HG03103 (cell line): ENCODE results near the gene CCDC57.
A peak's percentile ranks its signal among the peaks of the same experiment; 100 is the strongest.

ENCODE experiments used
- ATAC-seq: cut with Tn5 transposase; IDR thresholded peaks from one replicate; pipeline ENCODE4 v1.9.1; 2021; ENCODE audit warnings: low read depth; ENCODE audit not compliant: unreplicated experiment

Gene CCDC57

DNA sequence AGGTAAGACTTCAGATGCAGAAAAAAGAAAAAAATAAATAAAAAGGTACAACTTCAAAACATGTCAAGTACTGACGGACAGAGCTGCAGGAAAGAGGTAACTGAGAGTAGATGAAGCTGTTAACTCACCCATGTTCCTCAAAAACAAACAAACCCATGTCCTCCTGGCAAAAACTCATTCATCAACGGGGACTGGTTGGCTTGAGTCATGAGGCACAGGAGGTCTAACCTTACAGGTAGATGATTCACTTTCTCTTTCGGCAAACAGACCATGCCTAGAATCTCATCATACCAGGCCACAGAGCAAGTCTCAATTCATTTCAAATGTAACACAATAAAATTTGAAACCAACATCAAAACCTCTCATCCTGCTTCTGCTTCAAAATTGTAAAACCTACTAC, 102.3 kb downstream of the CCDC57 start:
- ATAC-seq: no peak

DNA sequence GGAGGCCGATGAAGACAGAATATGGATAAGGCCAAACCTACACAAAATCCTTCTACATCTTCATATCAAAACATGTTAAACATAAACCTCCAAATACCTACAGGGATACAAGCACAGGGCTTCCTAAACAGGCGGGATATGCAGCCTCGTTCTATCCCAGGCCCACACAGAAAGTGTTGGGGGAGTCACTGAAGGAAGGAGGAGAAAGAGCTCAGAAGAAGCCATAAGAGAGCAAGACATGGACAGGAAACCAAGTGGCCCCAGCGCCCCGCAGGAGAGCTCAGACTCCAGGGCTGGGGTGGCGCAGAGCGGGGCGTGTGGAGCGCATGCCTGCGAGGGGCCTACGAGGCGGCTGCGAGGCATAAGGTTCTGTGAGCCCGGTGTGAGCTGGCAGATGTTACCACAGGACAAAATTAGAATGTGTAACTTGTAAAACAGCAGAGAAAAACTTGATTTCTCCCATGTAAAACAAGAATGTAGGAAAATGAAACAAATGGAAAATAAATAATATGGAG, 103.6 kb downstream of the CCDC57 start:
- ATAC-seq: no peak

DNA sequence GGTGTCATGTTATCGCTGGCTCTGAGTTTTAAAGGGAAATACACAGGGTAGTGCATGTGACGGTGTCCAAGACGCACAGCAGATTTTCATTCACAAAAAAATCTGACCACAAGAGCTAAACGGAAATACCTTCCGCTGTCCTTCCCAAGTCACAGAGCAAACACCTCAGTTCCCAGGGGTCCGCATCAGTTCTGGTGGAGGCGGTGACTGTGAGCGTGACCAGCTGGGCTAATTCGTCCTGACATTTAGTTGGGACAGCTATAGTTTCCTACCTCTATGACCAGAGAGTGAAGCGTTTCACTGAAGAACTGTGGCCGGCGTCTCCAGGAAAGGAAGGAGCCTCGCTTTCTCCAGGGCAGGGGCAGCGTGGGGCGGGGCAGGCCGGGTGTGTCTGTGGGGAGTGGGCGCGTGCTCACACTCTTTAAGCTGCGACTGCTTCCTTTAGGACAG, 104.1 kb downstream of the CCDC57 start:
- no peak for ATAC-seq

DNA sequence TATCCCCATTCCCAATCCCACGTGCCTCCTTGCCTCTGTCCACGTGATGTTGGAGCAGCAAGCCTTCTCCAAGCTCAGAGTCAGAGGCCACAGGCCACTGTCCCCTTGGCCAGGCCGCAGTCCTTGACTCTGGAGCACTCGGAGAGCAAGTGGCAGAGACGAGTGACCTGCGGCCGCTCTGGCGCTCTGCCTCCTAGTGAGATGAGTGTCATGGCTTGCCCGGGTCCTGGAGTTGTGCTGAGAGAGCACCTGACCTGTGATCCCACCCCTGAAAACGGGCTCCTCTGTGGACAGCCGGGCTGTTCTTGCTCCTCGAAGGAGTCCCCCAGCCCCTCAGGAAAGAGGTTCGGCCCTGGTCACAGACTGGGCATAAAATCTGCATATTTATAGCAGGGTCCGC, 104.6 kb downstream of the CCDC57 start:
- no peak for ATAC-seq

DNA sequence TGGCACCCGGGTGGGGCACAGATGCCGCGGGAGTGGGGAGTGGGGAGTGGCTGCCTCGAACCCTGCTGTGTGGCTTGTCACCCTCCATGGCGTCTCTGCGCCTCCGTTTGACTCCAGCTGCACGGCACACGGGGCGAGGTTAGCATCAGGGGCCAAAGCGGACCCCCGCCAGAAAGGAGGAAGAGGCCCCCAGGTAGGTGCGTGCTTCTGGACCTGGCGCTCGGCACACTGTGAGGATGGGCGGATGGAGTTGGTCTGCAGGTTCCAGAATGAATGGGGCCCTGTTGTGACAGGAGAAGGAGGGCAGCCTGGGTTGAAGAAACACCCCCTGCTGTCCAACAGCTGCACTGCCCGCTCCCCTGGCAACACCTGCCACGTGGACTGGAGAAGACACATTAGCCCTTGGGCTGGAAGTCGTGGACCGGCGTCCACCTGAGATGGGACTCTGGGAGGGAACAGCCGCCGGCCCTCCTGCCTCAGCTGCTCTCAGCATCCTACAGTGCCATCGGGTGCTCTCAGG, 105.2 kb downstream of the CCDC57 start:
- no peak for ATAC-seq

DNA sequence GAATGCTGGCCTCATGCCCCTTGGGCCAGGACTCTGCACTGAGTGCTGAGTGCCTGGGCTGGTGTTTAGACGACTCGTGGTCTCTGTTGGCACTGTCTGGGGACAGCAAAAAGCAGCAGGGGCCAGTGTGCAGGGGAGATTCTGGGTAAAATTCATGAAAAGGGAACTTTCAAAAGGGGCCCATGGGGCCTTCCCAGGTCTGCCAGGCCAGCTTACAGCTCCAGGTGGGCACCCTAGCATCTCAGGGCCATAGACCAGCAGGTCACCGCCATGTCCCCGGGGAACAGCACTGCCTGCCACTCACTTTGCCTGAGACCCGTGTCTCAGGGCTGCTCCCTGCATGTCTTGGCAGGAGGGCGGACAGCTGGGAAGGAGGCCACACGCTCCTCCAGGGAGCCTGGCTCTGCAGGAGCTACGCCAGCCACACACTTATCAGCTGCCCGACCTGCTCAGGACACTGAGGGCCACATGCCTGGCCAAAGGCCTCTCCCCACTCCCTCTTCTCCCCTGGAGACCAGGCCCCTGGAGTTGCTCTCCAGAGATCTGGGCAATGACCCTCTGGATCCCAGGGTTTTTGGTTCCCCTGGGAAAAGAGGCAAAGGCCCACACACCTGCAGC, 105.8 kb downstream of the CCDC57 start:
- ATAC-seq: no peak

DNA sequence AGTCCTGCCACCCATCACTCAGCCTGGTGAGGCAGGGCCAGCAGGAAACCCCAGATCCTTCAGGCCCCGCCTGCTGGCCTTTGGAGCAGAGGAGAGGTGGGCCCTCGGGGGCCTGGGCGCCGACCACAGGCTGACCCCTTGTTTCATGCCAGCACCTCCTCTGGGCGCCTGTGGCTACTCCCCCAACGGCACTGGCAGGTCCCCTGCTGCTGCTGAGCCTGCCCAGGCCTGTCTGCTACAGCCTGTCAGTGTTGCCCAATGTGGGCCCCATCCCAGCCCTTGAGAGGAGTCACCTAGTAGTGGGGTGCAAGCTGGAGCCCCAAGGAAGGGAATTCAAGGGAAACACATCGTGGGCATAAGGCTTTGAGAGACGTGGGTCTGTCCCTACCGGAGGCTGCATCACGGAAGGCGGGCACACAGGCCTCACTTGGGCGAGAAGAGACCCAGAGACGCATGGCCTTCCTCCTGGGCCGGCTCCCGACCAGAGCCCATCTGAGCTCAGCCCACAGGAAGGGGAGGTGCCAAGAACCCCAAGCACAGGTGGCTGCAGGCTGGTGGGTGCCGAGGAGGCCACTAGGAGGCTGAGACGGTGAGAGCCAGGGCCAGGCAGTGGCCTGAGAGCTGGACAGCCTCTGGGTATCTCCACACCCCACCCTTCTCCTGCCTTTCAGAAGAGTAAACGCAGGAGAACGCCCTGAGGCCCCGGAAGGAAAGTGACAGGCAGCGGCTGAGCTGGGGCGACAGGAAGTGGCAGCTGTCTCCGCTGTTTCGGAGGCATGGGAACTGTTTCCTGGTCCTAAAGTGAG, 106.6 kb downstream of the CCDC57 start:
- peak; percentile 70 for ATAC-seq

DNA sequence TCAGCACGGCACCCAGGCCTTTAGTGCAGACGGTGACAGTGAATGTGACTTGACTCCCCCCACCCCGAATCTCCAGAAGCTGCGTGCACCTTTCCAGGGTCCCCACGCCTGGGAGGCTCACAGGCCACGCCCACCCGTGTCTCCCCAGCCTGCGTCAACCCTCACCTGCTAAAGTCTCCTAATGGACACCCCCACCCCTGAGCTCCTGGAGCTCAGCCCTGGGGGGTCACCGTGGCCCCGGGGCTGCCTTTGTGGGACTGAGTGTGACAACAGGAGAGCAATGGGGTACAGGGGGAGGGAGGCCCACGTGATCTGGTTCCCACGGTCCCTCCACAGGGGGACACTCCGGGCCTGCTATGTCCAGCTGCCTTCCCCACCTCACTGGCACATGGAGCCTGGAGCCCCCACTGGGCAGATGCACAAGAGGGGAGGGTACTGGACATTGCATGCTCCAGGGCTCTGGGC, 107.2 kb downstream of the CCDC57 start:
- ATAC-seq: no peak

DNA sequence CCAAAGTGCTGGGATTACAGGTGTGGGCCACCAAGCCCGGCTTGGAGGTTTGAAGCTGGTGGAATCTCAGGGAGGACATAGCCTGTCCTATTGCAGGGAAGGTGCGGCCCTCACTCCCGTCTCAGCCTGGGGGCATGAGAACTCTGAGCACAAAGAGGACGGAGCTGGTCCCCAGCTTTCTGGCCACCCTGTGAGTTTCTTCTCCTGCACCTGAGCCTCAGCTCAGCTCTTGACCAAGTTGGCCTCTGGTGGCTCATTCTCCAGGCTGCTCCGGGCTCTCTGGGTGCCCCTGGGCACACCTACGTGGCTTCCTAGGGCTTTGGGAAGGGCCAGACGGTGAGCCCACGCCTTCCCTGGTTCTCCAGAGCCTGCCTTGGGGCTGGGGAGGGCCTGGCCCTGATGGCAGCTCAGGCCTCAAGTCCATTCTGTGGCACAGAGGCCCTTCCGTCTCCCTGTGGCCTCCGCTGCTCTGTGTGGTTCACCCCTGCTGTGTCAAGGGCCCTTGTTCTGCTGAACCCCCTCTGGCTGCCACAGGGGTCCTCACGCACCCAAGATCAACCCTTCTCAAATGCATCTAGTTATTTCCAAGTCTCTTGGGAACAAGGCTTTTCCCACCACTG, 107.7 kb downstream of the CCDC57 start:
- ATAC-seq: no peak

DNA sequence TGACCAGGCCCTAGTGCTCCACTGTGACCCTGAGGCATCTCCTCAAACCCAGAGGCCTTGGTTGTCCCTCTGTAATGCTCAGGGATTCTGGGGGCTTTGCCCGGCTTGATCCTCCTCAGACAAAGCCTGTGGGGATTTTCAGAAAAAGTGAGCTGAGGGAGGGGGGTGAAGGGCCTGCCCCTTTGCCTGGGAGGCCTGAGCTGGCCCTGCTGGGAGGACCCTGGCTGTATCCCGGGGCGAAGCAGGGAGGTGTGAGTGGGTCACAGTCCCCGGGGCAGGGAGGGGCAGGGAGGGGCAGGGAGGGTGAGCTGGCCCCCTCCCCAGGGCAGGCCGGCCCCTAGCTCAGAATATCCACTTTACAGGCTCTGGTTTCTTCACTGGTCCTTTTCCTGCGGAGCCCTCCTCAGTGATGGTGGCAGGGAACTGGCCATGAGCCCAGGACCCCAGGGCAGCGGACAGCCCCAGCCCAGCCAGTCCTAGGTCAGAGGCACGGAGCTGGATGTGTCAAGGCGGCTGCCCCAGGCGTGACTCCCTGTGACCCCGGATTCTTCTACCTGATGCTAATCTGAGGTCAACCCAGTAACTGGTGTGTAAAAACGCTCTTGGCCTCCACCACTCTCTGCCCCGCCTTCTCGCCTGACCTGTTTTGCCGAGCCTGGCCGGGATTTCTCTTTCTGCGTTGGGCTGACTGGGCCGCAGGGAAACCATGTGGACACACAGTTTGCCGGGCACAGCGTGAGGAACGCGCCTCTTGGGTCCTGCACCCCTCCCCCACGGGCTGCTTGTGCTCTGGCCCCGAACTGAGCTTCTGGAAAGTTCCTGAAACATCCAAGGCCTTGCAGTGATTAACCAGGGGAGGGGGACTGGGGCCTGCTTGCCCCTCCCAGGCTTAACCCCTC, 108.8 kb downstream of the CCDC57 start:
- ATAC-seq: no peak

DNA sequence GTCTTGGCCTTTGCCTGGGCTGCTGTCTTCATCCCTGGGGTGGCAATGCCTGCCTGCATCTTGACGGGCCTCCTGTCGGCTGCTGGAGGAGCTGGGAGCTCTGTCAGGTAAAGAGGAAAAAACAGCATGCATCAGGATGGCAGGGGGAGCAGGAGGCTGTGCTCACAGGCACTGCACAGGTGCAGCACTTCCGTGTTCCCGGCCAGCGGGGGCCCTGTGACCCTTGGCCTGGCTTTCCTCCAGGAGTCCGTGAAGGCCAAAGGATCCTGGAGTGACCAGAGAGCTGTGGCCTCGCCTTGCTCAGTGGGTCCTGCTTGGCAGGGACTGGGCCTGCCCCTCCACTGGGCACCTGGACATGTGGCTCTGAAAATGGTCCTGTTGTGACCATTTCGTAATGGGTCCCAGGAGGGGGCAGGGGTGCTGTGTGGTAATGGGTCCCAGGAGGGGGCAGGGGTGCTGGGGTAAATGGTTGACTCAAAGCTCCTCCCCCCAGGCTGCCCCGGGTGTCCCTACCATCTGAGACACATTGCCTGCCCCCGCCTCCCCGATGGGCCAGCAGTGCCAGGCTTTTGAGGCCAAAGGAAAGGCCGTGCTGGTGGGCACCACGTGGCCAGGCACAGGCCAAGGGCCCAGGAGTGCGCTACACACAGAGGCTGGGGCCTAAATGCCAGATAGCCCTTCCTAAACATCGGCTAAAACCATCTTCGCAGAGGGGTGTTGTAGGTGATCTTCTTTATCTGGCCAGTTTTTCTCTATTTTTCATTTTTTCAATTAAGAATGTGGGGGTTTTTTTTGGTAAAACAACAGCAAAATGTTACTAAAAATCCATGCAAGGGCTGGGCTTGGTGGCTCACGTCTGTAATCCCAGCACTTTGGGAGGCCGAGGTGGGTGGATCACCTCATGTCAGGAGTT, 110.6 kb downstream of the CCDC57 start:
- ATAC-seq: no peak

DNA sequence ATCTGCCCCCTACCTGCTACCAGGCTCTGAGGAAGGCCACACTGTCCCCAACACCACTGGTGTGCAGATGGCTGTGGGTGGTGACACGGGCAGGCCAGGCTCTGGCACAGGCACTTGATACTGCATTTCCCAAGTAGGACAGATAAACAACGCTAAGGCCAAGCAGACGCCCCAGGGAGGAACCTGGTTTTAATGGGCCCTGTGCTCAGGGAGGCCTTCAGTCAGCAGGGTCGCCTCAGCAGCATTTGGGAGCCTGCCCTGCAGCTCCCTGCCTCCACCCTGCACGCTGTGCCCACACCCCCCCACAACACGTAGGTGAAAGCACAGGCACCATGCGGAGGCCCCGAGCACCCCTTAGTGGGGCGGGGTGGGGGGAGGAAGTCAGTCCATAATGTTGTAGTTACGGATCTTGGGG, 111.3 kb downstream of the CCDC57 start:
- ATAC-seq: no peak

DNA sequence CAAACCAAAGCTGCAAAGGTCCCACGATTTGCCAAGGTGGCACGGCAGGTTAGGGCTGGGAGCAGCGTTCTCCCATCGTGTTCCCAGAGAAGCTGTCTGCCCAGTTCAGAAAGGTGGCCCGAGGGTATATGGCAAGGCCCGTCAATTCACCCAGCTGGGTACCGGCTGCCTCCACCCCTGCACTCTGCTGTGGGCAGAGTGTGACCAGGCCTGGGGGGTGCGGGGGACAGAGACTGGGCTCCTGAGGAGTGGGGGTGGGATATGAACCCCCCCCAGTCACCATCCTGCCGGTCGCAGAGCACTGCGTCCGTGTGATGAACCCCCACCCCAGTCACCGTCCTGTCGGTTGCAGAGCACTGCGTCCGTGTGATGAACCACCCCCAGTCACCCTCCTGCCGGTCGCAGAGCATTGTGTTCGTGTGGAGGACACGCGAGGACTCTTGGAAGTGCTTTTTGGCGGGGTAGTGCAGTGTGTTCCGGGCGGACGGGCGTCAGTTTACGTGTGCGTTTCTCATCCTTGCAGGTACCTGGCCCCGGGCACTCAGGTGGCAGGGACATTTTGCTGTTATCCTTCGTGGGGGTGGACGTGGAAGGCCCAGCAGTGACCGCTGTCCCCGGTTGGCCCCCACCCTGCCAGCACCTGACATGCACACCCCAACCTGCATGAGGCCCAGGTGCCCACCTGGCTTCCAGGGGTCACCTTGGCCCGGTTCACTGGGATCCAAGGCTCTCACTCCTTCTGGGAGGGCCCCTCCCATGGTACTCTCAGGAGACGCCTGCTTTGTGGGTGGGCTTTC, 111.9 kb downstream of the CCDC57 start:
- no peak for ATAC-seq

DNA sequence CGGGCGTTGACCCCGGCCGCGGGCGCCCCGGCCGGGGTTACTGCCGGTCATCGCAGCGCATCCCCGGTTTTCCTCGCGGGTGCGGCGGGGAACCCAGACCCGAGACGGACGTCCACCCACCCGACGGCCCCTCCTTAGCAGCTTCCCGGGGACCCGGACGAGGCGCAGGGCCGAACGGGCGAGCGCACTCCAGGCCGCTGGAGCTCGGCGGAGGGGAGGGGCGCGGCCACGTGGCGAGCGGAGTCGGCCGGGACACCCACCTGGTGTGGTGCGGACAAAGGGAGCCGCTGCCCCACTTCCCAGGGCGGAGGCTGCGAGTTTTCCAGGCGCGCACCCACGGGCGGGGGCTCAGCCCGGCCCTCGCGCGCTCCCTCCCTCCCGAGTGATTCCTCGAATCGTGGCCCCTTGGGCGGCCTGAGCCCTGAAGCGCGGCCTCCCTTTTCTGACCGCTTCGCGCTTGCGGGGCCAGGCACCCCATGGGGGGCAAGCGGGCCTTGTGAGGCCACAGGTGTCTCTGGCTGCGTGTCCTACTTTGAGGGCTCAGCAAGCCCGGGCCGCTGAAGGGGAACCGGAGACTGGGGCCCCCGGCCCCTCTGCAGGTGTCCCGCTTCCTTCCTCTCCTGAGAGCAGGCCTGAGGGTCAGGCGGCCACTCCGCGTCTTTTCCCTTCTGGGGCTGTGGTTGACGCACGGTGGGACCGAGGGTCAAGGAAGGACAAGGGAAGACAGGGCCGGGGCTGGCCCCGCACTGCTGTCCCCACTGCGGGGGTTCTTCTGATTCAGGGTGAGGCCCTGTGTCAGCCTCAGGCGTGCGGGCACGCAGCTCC, 113.5 kb downstream of the CCDC57 start:
- peak; percentile 20 for ATAC-seq

DNA sequence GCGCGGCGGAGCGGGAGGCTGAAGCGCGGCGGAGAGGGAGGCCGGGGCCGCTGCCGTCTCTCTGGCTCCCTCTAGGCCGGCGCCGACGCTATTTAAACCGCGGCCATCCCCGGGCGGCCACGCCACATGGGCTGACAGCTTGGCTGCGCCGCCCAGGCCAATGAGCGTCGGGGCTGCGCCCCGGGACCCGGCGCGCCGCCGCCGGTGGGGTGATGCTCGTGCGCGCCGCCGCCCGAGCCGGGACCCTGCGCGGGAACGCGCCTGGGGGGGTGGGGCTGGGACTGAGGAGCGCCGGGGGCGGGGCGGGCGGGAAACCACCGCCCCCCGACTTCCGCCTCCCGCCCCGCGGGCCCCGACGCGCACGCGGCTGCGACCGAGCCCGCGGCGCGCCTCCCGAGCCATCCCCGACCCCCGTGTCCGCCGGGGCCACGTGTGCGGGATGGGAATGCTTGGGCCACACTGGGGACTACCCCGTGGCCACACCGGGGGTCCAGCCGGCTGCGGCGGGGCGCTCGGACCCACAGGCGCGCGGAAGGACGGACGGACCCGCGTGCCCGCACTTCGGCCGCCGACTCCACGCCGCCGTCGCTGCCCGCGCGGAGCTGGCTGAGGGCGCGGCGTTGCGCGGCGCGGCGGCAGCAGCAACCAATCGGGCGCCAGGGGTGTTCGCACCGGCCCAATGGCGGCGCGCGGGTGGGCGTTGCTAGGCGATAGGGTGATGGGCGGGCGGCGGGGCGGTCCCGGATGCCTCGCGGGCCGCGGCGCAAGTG, 114.3 kb downstream of the CCDC57 start, which contains the start of gene FASN:
TSS of gene FASN (minus strand) at position 68 of the 770 bp plus-strand sequence. CDS start 1,791 bp downstream, outside the sequence.
- ATAC-seq: peak; percentile 56

DNA sequence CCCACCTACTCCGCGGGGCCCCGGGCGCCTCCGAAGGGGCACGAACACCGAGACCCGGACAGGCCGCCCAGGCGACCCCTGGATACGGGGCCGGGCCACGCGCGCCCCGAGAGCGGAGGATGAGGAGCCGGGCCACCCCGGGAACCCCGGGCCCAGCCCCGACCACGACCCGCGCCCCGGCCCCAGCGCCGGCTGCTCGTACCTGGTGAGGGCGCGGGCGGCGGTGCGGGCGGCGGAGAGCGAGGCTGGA, 114.8 kb downstream of the CCDC57 start:
- no peak for ATAC-seq
